ENCODE data around the gene LRP2. TPM values are rescaled to one million over a fixed set of nuclear protein-coding genes. Genes with fewer than 3 reads are reported as not detected.
"Not testable (repeated sequence)": the region's sequence is repeated elsewhere in the genome, so short reads cannot be mapped to it uniquely, and the experiment has no call there.

LRP2 gene
- total RNA-seq, 1 experiment from 2014 or later = not detected

- no peak for DNase-seq (ENCODE audit: low read depth)
- in situ Hi-C loops (cut with HindIII; ENCODE audit: low pct_unique_long_range_greater_than_20kb, low sequenced_read_pairs) = no loop called here
Observed at GRCh38 chr2:169315357-169315756, 47.0 kb downstream of the LRP2 start.

GRCh38 chr2:169308349-169308748 lies 54.0 kb downstream of the LRP2 start:
- in situ Hi-C loops (cut with HindIII; ENCODE audit: low pct_unique_long_range_greater_than_20kb, low sequenced_read_pairs); DNase-seq (ENCODE audit: low read depth): not testable (repeated sequence)

- DNase-seq (ENCODE audit: low read depth); in situ Hi-C loops (cut with HindIII; ENCODE audit: low pct_unique_long_range_greater_than_20kb, low sequenced_read_pairs): not testable (repeated sequence)
Observed at GRCh38 chr2:169304689-169305088, 57.6 kb downstream of the LRP2 start.

GRCh38 chr2:169303579-169304305 lies 58.6 kb downstream of the LRP2 start:
- in situ Hi-C loops (cut with HindIII; ENCODE audit: low pct_unique_long_range_greater_than_20kb, low sequenced_read_pairs) = no loop called here
- DNase-seq (ENCODE audit: low read depth) = no peak

- in situ Hi-C loops (cut with HindIII; ENCODE audit: low pct_unique_long_range_greater_than_20kb, low sequenced_read_pairs) = no loop called here
- no peak for DNase-seq (ENCODE audit: low read depth)
Observed at GRCh38 chr2:169302364-169302763, 60.0 kb downstream of the LRP2 start.

- in situ Hi-C loops (cut with HindIII; ENCODE audit: low pct_unique_long_range_greater_than_20kb, low sequenced_read_pairs) = no loop called here
- DNase-seq (ENCODE audit: low read depth) = no peak
Observed at GRCh38 chr2:169301596-169302335, 60.6 kb downstream of the LRP2 start.

- DNase-seq (ENCODE audit: low read depth) = no peak
- in situ Hi-C loops (cut with HindIII; ENCODE audit: low pct_unique_long_range_greater_than_20kb, low sequenced_read_pairs) = no loop called here
Observed at GRCh38 chr2:169300636-169301530, 61.5 kb downstream of the LRP2 start.

GRCh38 chr2:169298007-169298406 lies 64.3 kb downstream of the LRP2 start:
- in situ Hi-C loops (cut with HindIII; ENCODE audit: low pct_unique_long_range_greater_than_20kb, low sequenced_read_pairs) = no loop called here
- DNase-seq (ENCODE audit: low read depth) = no peak

GRCh38 chr2:169294001-169294675 lies 68.2 kb downstream of the LRP2 start:
- DNase-seq (ENCODE audit: low read depth) = no peak
- in situ Hi-C loops (cut with HindIII; ENCODE audit: low pct_unique_long_range_greater_than_20kb, low sequenced_read_pairs) = no loop called here

GRCh38 chr2:169291517-169291916 lies 70.8 kb downstream of the LRP2 start:
- DNase-seq (ENCODE audit: low read depth) = no peak
- in situ Hi-C loops (cut with HindIII; ENCODE audit: low pct_unique_long_range_greater_than_20kb, low sequenced_read_pairs) = no loop called here

GRCh38 chr2:169290433-169290832 lies 71.9 kb downstream of the LRP2 start:
- in situ Hi-C loops (cut with HindIII; ENCODE audit: low pct_unique_long_range_greater_than_20kb, low sequenced_read_pairs) = no loop called here
- DNase-seq (ENCODE audit: low read depth) = no peak

GRCh38 chr2:169287666-169288065 lies 74.7 kb downstream of the LRP2 start:
- no peak for DNase-seq (ENCODE audit: low read depth)
- in situ Hi-C loops (cut with HindIII; ENCODE audit: low pct_unique_long_range_greater_than_20kb, low sequenced_read_pairs) = no loop called here

- DNase-seq (ENCODE audit: low read depth) = no peak
- in situ Hi-C loops (cut with HindIII; ENCODE audit: low pct_unique_long_range_greater_than_20kb, low sequenced_read_pairs) = no loop called here
Observed at GRCh38 chr2:169286624-169287231, 75.6 kb downstream of the LRP2 start.

- in situ Hi-C loops (cut with HindIII; ENCODE audit: low pct_unique_long_range_greater_than_20kb, low sequenced_read_pairs) = no loop called here
- peak; percentile 2 for DNase-seq (ENCODE audit: low read depth)
Observed at GRCh38 chr2:169285531-169286235, 76.7 kb downstream of the LRP2 start.

- in situ Hi-C loops (cut with HindIII; ENCODE audit: low pct_unique_long_range_greater_than_20kb, low sequenced_read_pairs) = no loop called here
- DNase-seq (ENCODE audit: low read depth) = no peak
Observed at GRCh38 chr2:169280502-169280901, 81.8 kb downstream of the LRP2 start.

GRCh38 chr2:169275696-169276444 lies 86.5 kb downstream of the LRP2 start:
- in situ Hi-C loops (cut with HindIII; ENCODE audit: low pct_unique_long_range_greater_than_20kb, low sequenced_read_pairs) = no loop called here
- DNase-seq (ENCODE audit: low read depth) = no peak

- no peak for DNase-seq (ENCODE audit: low read depth)
- in situ Hi-C loops (cut with HindIII; ENCODE audit: low pct_unique_long_range_greater_than_20kb, low sequenced_read_pairs) = no loop called here
Observed at GRCh38 chr2:169272010-169272409, 90.3 kb downstream of the LRP2 start.
